ENCODE results near the gene CPNE4.

The CPNE4 gene

DNA sequence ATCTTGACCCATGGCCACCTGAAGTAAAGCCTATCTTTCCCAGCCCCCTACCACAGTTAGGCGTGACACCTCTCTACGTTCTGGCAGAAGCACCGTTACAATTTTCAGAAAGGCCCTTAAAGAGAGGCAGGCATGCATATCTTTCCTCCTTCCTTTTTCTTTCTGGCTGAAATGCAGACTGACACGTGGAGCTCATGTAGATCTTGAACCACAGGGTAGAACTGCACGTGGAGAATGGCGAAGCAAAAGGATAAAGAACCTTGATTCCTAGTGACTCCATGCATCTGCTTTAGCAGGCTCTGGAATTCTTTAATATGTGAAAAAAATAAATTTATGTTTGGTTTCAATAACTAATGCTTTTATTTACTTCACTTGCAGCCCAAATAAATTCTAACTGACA is 166.6 kb downstream of the CPNE4 start:
- DNase-seq = no peak

- no peak for DNase-seq
Observed at GRCh38 chr3:131856171-131856570, 178.6 kb downstream of the CPNE4 start.

GRCh38 chr3:131850223-131850622 is 184.6 kb downstream of the CPNE4 start:
- no peak for DNase-seq

GRCh38 chr3:131849616-131850015 is 185.2 kb downstream of the CPNE4 start:
- no peak for DNase-seq

DNA sequence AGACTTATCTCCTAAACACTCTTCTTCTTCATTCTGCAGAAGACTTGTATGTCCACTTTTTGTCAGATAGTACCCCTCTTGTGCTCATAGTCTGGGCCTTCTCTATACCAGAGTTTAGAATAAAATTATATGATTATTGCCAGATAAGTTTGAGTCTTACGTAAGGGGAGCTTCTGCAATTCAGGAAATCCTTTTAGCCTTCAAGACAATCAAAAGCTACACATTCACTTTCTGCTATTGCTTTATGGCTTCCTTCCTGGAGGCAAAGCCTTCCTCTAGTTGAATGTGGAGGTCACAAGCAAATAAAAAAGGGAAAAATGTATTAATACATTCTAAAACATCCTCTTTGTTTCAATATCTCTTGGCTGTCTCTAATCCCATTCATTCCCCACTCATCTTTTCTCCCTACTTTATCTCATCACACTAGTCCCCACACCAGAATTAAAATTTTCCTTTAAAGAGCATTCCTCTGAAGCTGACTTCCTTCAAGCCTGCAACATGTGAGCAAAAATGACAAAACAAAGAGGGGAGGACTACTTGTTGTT is 186.8 kb downstream of the CPNE4 start:
- no peak for DNase-seq

GRCh38 chr3:131846296-131846924 is 188.4 kb downstream of the CPNE4 start:
- DNase-seq = no peak

DNA sequence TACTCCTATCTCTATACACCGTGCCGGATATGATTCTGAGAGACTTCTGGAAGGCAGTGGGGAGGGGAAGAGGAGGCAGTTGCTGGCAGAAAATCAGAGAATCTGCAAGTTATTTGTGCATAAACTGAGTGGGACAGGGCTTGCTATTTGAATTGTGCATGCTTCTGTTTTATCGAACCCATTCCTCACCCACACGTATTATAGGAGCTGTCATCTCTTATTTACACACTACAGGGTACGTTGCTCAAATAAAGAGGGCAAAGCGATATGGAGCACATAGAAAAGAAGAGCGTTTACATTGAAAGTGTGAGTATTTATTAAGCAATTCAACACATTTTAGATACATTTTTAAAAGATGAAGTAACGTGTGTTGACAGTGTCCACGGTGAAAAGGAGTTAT is 191.6 kb downstream of the CPNE4 start:
- no peak for DNase-seq

DNA sequence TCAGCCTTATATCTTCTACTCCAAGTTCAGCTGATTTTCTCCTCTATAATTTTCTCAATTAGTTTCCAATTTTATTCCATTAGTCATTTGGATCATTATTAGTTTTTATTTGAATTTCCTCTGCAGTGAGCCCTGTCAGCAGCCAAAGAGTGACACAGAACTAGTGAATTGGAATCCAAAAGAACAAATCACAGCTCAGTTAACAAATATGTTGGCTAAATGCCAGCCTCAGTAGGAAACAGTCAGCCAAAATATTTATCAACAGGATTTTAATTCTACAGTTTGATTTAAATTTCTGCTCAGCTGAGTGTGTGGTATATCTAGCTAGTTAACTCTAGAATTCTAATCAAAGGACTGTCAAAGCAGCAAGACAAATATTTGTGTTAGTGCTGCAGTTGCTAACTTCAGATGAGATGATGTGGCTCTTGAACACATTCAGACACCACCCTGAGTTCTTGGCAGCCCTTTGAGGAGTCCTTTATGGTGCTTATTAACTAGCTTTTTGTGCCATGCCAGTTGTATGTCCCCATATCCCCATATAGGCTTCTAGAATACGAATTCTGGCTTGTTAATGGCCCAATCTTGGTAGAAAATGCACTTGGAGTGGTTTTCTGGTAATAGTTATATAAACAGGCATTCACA is 194.5 kb downstream of the CPNE4 start:
- no peak for DNase-seq

- no peak for DNase-seq
Observed at GRCh38 chr3:131835906-131836305, 198.9 kb downstream of the CPNE4 start.

DNA sequence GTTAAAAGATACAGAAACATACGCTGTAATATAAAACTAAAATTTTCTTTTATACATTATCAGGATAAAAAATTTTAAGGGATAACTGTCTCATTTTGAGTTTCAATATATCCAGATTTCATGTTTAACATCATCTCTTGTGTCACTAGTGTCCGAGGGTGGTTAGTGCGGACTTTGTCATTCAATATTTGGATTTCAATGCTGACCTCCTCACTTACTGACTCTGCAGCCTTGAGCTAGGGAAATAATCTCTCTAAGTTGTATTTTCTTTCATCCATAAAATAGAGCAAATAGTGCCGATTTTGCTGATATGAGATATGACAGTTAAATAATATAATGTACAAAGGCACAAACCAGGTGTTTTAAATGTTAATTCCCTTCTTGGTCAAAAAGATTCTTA is 203.2 kb downstream of the CPNE4 start:
- no peak for DNase-seq

DNA sequence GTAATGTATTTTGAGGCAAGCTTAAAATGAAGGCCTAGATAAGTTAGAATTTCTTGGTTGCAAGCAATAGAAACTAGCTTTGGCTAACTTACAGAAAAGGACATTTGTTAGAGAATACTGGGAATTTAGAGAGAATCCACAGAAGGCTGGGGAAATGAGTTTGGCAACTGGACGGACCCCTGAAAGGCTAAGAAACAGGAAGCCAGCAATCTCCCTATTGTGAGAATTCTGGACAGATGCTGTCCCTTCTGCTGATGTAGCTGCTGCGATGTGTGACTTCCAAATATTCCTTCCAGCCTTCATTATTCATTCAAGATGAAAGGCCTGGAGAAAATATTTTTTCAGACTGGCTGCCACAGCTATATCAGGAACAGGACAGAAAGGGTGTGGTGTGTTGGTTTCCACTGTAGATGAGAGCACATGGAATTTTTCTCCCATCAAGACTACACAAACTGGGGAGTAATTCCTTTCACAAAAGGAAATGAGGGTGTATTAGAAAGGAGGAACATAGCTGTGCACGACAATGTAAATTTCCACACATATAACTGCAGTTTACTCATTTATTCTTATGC is 213.5 kb downstream of the CPNE4 start:
- DNase-seq = no peak

- no peak for DNase-seq
Observed at GRCh38 chr3:131819381-131820055, 215.3 kb downstream of the CPNE4 start.

- DNase-seq = no peak
Observed at GRCh38 chr3:131812433-131812832, 222.4 kb downstream of the CPNE4 start.

DNA sequence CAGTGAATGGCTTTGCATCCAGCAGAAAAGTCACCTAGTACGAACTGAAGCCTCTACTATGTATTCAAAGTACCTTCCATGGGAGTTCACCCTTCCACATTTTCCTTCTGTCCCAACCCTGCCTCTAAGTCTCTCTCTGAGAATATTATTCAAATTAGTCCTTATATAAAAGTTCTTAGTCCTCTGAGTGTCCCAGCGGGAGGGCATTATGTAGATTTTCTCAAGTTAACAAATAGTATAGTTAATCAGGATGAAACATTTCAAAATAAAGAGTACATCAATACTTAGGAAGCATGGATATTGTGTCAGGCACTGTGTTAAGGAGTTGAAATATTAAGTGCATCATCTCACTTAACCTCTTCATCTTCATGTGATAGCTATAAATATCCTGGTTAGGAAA is 223.3 kb downstream of the CPNE4 start:
- DNase-seq = no peak

DNA sequence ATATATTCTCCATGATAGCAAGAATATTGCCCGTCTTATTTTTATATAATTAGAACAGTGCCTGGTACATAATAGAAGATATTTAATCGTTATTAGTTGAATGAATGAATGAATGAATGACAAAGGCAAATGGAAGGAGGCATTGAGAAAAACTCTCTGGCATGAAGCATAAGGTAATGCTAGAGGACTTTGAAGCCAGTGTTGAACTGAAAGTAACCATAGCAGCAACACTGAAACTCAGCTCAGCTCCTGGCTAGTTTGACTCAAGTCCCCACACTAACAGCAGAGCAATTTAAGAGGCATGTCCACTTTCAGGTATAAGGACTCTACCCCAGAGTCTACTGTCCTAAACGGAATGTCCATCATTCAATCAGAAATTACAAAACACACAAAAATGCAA is 227.0 kb downstream of the CPNE4 start:
- no peak for DNase-seq

DNA sequence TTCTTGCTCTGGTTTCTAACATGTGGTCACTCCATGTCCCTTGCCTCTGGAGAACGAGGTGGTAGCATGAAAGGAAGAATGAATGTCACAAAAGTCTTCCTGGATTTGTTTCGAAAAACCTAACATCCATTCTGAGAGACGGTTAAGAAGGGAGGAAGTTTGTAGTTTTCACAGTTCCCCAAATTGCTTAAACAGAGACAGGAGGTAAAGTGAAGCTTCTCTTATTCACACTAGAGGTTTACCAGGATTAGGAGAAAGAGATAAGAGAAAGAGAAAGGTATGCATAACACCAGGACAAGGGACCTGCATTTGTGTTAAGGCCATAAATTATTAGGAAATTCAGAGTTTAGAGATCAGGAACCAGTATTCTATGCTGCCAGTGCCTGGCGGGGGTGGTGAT is 228.1 kb downstream of the CPNE4 start:
- no peak for DNase-seq

DNA sequence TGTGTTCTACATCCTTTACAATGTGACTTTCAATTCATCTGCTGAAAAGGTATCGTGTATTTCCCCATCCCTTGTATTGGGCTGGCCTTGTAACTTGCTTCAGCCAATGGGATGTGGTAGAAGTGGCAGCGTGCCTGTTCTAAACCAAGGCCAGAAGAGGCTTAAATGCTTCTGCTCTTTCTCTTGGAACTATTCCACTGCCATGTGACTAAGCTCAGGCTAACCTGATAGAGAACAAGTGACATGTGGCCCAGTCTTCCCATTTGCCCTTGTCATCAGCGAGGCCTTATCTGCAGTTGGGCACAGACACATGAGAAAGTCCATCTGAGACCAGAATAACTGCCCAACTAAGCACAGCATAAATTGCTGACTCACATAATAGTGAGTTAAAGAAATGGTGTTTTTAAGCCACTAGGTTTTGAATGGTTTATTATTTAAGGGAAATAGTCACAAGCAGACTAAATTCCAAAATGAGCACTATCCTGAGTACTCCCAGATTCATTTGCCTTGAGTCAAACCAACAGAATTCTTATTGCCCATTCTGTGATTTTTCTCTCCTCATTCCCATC is 230.2 kb downstream of the CPNE4 start:
- no peak for DNase-seq

DNA sequence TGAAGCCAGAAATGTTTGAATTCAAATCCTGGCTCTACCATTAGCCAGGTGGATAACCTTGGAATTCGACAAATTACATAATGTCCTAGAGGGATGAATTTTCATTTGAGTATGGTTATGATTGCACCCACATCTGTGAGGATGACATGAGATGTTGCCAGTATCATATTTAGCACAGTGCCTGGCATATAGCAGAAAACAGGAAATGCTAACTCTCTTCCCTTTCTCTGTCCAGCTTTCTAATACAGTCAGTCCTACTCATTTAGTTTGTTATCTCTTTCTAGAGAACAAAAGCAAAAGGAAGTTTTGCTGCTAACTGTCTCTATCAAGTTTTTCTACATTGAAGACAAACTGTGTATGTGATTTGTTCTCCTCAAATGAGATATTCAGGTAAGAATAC is 231.7 kb downstream of the CPNE4 start:
- no peak for DNase-seq

DNA sequence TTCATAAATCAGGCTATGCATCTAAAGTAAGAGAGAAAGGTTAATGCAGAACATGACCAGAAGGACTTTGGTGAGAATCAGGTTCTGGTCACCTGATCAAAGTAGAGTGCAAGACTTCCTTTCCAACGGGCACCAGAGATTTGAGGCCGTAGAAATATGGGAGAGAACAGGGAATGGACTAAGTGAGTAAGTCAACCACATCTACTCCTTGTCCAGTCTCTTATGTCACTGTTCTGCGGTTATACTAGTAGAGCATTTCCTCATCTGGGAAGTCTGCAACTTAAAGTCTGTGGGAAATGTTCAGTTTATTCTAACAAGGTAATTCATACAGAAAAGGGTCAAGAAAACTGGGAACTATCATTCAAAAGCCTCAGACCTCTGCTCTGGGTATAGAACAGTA is 232.8 kb downstream of the CPNE4 start:
- DNase-seq = no peak

DNA sequence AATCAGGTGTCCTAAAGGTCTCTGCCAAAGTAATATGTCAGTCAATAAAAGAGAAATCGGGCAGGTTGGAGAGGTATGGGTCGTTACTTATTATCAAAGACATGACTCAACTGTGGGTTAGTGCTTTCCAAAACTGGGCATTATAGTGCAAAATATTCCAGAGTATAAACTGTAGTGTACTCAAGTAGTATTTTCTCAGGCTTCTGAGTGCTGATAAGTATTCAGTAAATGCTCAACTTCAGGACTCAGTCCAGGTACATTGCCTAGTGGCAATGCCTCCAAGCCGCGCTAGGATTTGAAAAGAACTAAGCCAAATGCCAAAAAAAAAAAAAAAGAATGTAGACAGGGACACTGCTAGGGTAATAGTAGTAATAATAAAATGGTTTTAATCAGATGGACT is 233.2 kb downstream of the CPNE4 start:
- DNase-seq = no peak

GRCh38 chr3:131797776-131798175 is 237.0 kb downstream of the CPNE4 start:
- DNase-seq = no peak

- no peak for DNase-seq
Observed at GRCh38 chr3:131796558-131797198, 238.1 kb downstream of the CPNE4 start.

DNA sequence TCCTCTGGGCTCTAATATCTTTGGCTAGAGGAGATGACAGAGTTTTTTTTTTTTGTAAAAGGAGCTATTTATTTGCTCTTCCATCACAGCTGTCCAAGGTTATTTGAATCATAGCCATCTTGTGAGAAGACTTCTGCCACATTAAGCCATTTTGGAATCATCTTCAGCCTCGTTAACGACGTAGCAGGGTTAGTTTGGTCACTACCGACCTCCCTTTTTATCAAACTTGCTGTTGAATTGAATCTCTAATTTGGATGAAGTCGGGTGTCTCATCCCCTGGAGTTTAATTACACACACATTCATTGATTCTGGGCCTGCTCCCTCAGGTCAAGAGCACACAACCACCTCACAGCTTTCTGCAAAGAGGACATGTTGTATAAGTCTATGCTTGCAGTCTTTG is 238.7 kb downstream of the CPNE4 start:
- DNase-seq = no peak
